ENCODE data around the gene TIMP2.

GRCh38 chr17:78900816-78901215 is 24.4 kb downstream of the TIMP2 start:
- TF ChIP-seq, protein P1, sequence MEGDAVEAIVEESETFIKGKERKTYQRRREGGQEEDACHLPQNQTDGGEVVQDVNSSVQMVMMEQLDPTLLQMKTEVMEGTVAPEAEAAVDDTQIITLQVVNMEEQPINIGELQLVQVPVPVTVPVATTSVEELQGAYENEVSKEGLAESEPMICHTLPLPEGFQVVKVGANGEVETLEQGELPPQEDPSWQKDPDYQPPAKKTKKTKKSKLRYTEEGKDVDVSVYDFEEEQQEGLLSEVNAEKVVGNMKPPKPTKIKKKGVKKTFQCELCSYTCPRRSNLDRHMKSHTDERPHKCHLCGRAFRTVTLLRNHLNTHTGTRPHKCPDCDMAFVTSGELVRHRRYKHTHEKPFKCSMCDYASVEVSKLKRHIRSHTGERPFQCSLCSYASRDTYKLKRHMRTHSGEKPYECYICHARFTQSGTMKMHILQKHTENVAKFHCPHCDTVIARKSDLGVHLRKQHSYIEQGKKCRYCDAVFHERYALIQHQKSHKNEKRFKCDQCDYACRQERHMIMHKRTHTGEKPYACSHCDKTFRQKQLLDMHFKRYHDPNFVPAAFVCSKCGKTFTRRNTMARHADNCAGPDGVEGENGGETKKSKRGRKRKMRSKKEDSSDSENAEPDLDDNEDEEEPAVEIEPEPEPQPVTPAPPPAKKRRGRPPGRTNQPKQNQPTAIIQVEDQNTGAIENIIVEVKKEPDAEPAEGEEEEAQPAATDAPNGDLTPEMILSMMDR (IDR thresholded peaks at IDR 0.05; ENCODE audit: borderline replicate concordance, extremely low read depth, low read length, poor library complexity, severe bottlenecking): no peak
- TF ChIP-seq EZH2 (IDR thresholded peaks at IDR 0.05; ENCODE audit: borderline replicate concordance, low read depth, low read length, severe bottlenecking): no peak

All from DND-41 (cell line).